ENCODE data around the gene SIX5.

SIX5 gene

DNA sequence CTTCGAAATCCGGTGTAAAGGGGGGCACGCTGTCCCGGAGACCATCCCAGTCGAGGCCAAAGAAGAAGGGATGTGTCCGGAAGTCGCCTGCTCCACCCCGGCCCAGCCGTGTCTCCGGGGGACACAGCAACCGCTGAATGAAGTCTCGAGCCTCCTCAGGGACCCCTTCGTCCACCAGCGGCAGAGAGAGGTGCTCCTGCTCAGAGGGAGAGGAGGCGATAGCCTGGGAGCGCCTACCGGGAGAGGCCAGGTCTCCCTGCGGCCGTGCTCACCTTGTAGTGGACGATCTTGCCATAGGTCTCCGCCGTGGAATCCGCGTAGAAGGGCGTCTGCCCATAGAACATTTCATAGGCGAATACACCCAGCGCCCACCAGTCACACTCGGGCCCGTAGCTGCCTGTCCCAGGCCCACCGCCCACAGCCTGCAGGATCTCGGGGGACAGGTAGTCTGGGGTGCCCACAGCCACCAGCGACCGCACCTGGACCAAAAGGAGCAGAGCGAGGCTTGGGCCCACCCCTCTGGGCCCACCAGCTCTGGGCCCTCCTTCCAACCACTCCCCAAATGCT, 8.4 kb upstream of the SIX5 start:
- DNase-seq (ENCODE audit: low read depth) = no peak
- in situ Hi-C loops (cut with HindIII; ENCODE audit: low sequenced_read_pairs) = no loop called here
- no peak for TF ChIP-seq CTCF (IDR thresholded peaks at IDR 0.05; ENCODE audit: low read depth, low read length, missing control alignments)
- no peak overlapping the region for H3K4me3 ChIP-seq (ENCODE audit: low read depth, low read length)

DNA sequence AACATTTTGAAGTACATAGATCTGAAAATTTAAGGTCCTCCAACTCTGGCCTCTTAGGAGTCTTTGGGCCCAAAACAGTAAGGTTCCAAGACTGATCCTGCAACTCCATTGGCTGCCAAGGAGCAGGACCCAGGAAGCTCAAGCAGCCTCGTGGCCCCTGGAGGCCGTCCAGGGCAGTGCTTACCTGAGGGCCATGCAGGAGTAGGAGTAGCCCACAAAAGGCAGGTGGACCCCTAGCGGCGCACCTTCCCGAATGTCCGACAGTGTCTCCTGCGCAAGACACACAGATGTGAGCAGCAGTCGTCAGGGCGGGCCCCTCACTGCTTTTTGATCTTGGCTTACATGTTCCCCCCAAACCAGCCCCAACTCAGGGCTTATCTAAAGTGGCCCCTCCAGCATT, 5.7 kb upstream of the SIX5 start:
- DNase-seq (ENCODE audit: low read depth) = no peak
- TF ChIP-seq CTCF (IDR thresholded peaks at IDR 0.05; ENCODE audit: low read depth, low read length, missing control alignments) = no peak
- in situ Hi-C loops (cut with HindIII; ENCODE audit: low sequenced_read_pairs) = no loop called here
- no peak overlapping the region for H3K4me3 ChIP-seq (ENCODE audit: low read depth, low read length)

DNA sequence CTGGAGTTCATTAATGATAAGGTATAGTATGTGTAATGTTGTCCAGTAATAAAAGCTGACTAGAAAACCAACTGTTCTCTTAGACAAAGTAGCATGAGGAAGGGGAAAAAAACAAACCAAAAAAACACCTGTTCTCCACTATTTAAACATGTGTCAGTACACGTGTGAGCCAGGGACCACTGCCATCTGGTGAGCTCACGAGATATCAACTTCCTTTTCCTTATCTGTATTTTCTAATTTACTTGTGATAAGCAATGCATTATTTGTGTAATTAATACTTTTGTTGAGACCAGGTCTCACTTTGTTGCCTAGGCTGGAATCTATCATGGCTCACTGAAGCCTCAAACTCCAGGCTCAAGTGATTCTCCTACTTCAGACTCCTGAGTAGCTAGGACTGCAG, 4.3 kb upstream of the SIX5 start:
- in situ Hi-C loops (cut with HindIII; ENCODE audit: low sequenced_read_pairs) = no loop called here
- no peak for TF ChIP-seq CTCF (IDR thresholded peaks at IDR 0.05; ENCODE audit: low read depth, low read length, missing control alignments)
- no peak overlapping the region for H3K4me3 ChIP-seq (ENCODE audit: low read depth, low read length)
- DNase-seq (ENCODE audit: low read depth) = no peak

- H3K4me3 ChIP-seq (ENCODE audit: low read depth, low read length) = no peak overlapping the region
- TF ChIP-seq CTCF (IDR thresholded peaks at IDR 0.05; ENCODE audit: low read depth, low read length, missing control alignments) = no peak
- in situ Hi-C loops (cut with HindIII; ENCODE audit: low sequenced_read_pairs) = no loop called here
- DNase-seq (ENCODE audit: low read depth) = no peak
Observed at GRCh38 chr19:45772912-45773311, 3.9 kb upstream of the SIX5 start.

DNA sequence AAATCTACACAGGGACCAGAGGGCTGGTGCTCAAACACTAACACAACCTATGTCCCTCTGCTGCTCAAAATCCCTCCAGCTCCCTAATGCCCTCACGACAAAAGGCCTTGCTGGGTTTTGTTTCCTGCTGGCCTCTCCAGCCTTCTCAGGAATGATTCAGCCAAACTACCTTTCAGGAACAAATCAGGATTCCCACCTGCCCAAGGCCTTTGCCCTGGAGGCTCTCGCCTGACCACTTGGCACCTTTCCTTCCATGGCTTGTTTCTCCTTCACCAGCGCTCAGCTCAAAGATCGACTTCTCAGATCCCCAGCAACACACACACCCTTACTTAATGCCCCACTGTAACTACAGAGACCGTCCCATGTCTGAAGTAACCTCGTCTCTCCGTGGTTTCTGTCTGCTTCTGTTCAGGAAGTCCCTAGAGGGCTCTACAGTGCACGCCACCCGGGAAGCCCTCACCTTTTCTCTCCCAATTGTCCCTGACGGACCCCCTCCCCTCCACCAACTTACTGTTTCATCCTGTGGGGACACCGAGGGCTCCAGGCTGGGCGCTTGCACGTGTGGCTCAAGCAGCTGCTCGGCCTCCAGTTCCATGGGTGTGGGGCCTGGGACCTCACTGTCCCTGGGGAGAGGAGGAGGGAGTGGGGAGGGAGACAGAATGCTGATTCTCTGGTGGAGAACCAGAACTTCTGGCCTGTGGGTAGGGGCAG, 3.2 kb upstream of the SIX5 start:
- no peak for TF ChIP-seq CTCF (IDR thresholded peaks at IDR 0.05; ENCODE audit: low read depth, low read length, missing control alignments)
- in situ Hi-C loops (cut with HindIII; ENCODE audit: low sequenced_read_pairs) = no loop called here
- DNase-seq (ENCODE audit: low read depth) = no peak
- H3K4me3 ChIP-seq (ENCODE audit: low read depth, low read length) = no peak overlapping the region

- no peak for TF ChIP-seq CTCF (IDR thresholded peaks at IDR 0.05; ENCODE audit: low read depth, low read length, missing control alignments)
- DNase-seq (ENCODE audit: low read depth) = no peak
- no peak overlapping the region for H3K4me3 ChIP-seq (ENCODE audit: low read depth, low read length)
- in situ Hi-C loops (cut with HindIII; ENCODE audit: low sequenced_read_pairs) = no loop called here
Observed at GRCh38 chr19:45771311-45771933, 2.4 kb upstream of the SIX5 start.

All from astrocyte of the cerebellum (primary cell).